Keratinocyte (primary cell): ENCODE data around the gene ALKBH2. TPM values are rescaled to one million over a fixed set of nuclear protein-coding genes. Genes with fewer than 3 reads are reported as not detected.
"Not testable (repeated sequence)": the region's sequence is repeated elsewhere in the genome, so short reads cannot be mapped to it uniquely, and the experiment has no call there.

Experiments used
- DNase-seq: peaks from one replicate; pipeline ENCODE4 v3.0.0-alpha.2; 2011; ENCODE audit warnings: low read depth, missing footprints, low spot score
- FAIRE-seq: peaks from 2 replicates; lab custom pipeline; 2011; peaks lifted over from hg19 to GRCh38; lab: Jason Lieb, UNC
- H2AFZ ChIP-seq: 2 replicates; pipeline ENCODE4 v1.6.0; 2012; ENCODE audit warnings: low read length, control low read depth, inconsistent platforms; ENCODE audit not compliant: control insufficient read depth
- H3K27ac ChIP-seq: 2 replicates; pipeline ENCODE4 v1.5.1; 2011; ENCODE audit warnings: low read length; ENCODE audit not compliant: control insufficient read depth, insufficient read depth
- H3K27me3 ChIP-seq: 3 replicates; pipeline ENCODE4 v1.6.0; 2011; ENCODE audit warnings: low read length; ENCODE audit not compliant: control insufficient read depth, insufficient read depth; ENCODE audit errors: extremely low read depth
- H3K36me3 ChIP-seq, 2 experiments: 2 replicates in 1 of 2; 3 replicates in 1 of 2; pipeline ENCODE4 v1.5.1; 2011; ENCODE audit warnings: low read length in 2 of 2, mild to moderate bottlenecking in 1 of 2; ENCODE audit not compliant: control insufficient read depth in 2 of 2, insufficient read depth in 2 of 2; ENCODE audit errors: extremely low read depth in 1 of 2
- H3K4me1 ChIP-seq: 3 replicates; pipeline ENCODE4 v1.5.1; 2011; ENCODE audit warnings: low read length; ENCODE audit not compliant: control insufficient read depth, insufficient read depth; ENCODE audit errors: extremely low read depth
- H3K4me2 ChIP-seq: 3 replicates; pipeline ENCODE4 v1.6.0; 2011; ENCODE audit warnings: low read depth, low read length; ENCODE audit not compliant: control insufficient read depth, insufficient read depth; ENCODE audit errors: extremely low read depth
- H3K4me3 ChIP-seq, 3 experiments: fragments of 200-600 bp in 1 of 3; sonication (generic) in 1 of 3; 2 replicates in 2 of 3; 3 replicates in 1 of 3; pipeline ENCODE4 v1.5.1; 2011 to 2016; ENCODE audit warnings: low read length in 3 of 3, mild to moderate bottlenecking in 3 of 3, control low read depth in 2 of 3, inconsistent platforms in 1 of 3, low read depth in 1 of 3, mixed read lengths in 1 of 3, mixed run types in 1 of 3, moderate library complexity in 1 of 3; ENCODE audit not compliant: control insufficient read depth in 2 of 3, insufficient read depth in 2 of 3; ENCODE audit errors: extremely low read depth in 1 of 3
- H3K79me2 ChIP-seq: 2 replicates; pipeline ENCODE4 v1.6.0; 2012; ENCODE audit warnings: low read length; ENCODE audit not compliant: control insufficient read depth, insufficient read depth
- H3K9ac ChIP-seq: 3 replicates; pipeline ENCODE4 v1.6.0; 2011; ENCODE audit warnings: low read length; ENCODE audit not compliant: control insufficient read depth, insufficient read depth; ENCODE audit errors: extremely low read depth
- H3K9me1 ChIP-seq: 3 replicates; pipeline ENCODE4 v1.6.0; 2011; ENCODE audit warnings: low read length; ENCODE audit not compliant: control insufficient read depth, insufficient read depth; ENCODE audit errors: extremely low read depth
- H3K9me3 ChIP-seq: 2 replicates; pipeline ENCODE4 v1.5.1; 2012; ENCODE audit warnings: low read depth, low read length; ENCODE audit not compliant: control insufficient read depth
- H4K20me1 ChIP-seq: 3 replicates; pipeline ENCODE4 v1.6.0; 2011; ENCODE audit warnings: low read length; ENCODE audit not compliant: control insufficient read depth, insufficient read depth; ENCODE audit errors: extremely low read depth
- CTCF ChIP-seq, 3 experiments: IDR thresholded peaks in 1 of 3; conservative IDR thresholded peaks in 1 of 3; optimal IDR thresholded peaks in 1 of 3; 2 replicates in 2 of 3; 3 replicates in 1 of 3; pipeline versions ENCODE3 to v1.5.1; 2011; ENCODE audit warnings: low read length in 3 of 3, mild to moderate bottlenecking in 3 of 3, moderate library complexity in 2 of 3, control low read depth in 1 of 3, inconsistent platforms in 1 of 3; ENCODE audit not compliant: insufficient read depth in 2 of 3; ENCODE audit errors: extremely low read depth in 1 of 3
- EZH2 ChIP-seq: IDR thresholded peaks from one replicate; pipeline ENCODE4 v1.6.1; 2012; ENCODE audit warnings: inconsistent platforms, mild to moderate bottlenecking, low read length, moderate library complexity
- dilution Hi-C: fragments of 300-500 bp; cut with MboI; formaldehyde crosslinking; loops from one replicate; pipeline ENCODE4 v1.7.0; 2020; ENCODE audit warnings: low sequenced_read_pairs; ENCODE audit not compliant: extremely low pct_ligation_motif_present
- polyA plus RNA-seq, 5 experiments: library from polyadenylated mRNA; depleted of rRNA in 3 of 5; stranded (reverse) in 3 of 5; stranded (forward) in 1 of 5; unstranded in 1 of 5; fragments of >200 nt; gene quantifications; 1 replicate in 1 of 5; 2 replicates in 3 of 5; 3 replicates in 1 of 5; pipeline versions ENCODE4 v1.2.1 to v1.2.3, GENCODE V29; 2011 to 2012; ENCODE audit warnings: missing spikeins in 2 of 5, low read depth in 1 of 5, low replicate concordance in 1 of 5

The ALKBH2 gene
- polyA plus RNA-seq, 1 donor (not counting 4 experiments of a cell fraction or from before 2014, with no cell fraction given) = 25.2 TPM

- no peak for FAIRE-seq
Measured at GRCh38 chr12:109052097-109052413, 41.2 kb downstream of the ALKBH2 start.

GRCh38 chr12:109049794-109050193 lies 43.5 kb downstream of the ALKBH2 start:
- H3K79me2 ChIP-seq, H3K9me1 ChIP-seq, H2AFZ ChIP-seq, H3K27ac ChIP-seq, H3K36me3 ChIP-seq, H3K4me3 ChIP-seq, H3K9ac ChIP-seq, H3K9me3 ChIP-seq, H3K4me1 ChIP-seq, FAIRE-seq, dilution Hi-C loops, H3K27me3 ChIP-seq, H3K4me2 ChIP-seq, H4K20me1 ChIP-seq, DNase-seq: not testable (repeated sequence)

More at GRCh38 chr12:109052097-109052413, 41.2 kb downstream of the ALKBH2 start:
- Histone ChIP-seq H3K79me2 (peaks cover 2% of the 10 kb centered on the region), H3K27me3 (no peaks in the 10 kb centered on the region), H3K9me3 (no peaks in the 10 kb centered on the region), H3K9ac (peak overlapping the region; percentile 84), H3K27ac (peak overlapping the region; percentile 1), H3K9me1 (no peaks in the 10 kb centered on the region), H3K4me1 (peaks cover 9% of the 10 kb centered on the region), H4K20me1 (no peaks in the 10 kb centered on the region), H3K4me2 (peak overlapping the region; percentile 66), H2AFZ (peak overlapping the region; percentile 63), H3K36me3 (no peaks in the 10 kb centered on the region), H3K4me3 (peak overlapping the region; percentile 74 to 96 (median 79))
- dilution Hi-C loops = no loop called here
- no peak for DNase-seq
- TF ChIP-seq CTCF (optimal IDR thresholded peaks at IDR 0.05 in 1 of 3, IDR thresholded peaks at IDR 0.05 in 1 of 3, conservative IDR thresholded peaks at IDR 0.05 in 1 of 3; ENCODE audit: extremely low read depth in 1 of 3, insufficient read depth in 2 of 3, low read length in 3 of 3) (no peak), EZH2 (no peak)

- H3K4me1 ChIP-seq, DNase-seq, FAIRE-seq, H4K20me1 ChIP-seq, H3K9me1 ChIP-seq, H3K27me3 ChIP-seq, H3K79me2 ChIP-seq, H2AFZ ChIP-seq, H3K9me3 ChIP-seq, dilution Hi-C loops, H3K36me3 ChIP-seq, H3K9ac ChIP-seq, H3K27ac ChIP-seq, H3K4me3 ChIP-seq, H3K4me2 ChIP-seq: not testable (repeated sequence)
Measured at GRCh38 chr12:109048706-109049105, 44.6 kb downstream of the ALKBH2 start.
